ENCODE measurements around the gene LRRC4B.

Gene LRRC4B

DNA sequence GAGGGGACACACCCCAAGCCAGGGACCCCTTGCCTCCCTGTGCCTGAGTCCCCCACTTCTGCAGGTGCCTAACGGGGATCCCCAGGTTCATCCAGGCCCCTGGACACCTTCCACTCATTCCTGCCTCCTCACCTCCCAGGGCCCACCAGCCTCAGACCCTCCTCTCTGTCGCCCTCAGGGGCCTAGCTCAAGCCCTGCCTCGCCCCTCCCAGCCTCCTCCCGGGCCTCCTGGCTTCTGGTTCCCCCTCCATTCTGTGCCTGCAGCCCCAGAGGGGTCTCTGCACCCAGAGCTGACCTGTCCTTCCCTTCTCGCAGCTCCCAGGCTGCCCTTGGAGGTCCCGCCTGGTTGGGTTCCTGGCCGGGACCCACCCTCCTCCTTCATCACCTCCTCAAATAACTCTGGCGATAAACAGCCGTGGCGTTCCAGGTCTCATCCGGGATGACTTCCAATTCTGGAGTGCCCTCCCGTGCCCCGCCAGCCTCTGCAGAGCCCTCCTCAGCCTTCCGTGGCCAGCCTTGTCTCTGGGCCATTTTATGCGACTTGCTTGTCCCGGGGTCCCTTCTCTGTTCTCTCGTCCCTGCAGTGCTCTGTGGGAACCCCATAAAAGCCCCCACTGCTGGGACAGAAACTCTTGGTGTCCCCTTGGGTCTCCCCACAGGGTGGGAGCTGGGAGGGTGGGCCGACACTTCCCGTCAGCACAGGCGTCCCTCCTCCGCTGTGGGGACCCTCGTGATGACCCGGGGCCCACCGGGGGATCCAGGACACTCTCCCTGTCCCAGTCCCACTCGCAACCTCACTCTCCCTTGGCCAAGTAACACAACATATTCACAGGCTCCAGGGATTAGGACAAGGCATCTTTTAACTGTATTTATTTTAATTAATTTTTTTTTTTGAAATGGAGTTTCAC is 66.4 kb downstream of the LRRC4B start:
- peak; percentile 76 for DNase-seq

DNA sequence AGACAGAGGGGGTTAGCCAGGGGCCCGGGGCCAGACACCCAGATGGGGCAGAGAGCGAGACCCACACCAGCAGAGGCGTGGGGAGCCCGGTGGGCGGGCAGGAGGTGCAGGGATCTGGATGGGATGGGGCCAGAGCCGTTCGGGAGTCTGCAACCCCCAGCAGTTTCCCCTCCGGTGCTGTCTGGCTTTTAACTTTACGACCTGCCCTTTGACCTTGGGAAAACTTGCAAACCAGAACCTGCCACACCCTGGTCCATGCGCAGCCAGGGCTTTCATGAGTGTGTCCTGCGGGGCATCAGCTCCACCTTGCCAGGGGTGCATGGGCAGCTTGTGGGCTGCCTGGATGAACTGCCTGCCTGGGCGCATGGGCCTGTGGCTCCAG is 67.1 kb downstream of the LRRC4B start:
- no peak for DNase-seq

DNA sequence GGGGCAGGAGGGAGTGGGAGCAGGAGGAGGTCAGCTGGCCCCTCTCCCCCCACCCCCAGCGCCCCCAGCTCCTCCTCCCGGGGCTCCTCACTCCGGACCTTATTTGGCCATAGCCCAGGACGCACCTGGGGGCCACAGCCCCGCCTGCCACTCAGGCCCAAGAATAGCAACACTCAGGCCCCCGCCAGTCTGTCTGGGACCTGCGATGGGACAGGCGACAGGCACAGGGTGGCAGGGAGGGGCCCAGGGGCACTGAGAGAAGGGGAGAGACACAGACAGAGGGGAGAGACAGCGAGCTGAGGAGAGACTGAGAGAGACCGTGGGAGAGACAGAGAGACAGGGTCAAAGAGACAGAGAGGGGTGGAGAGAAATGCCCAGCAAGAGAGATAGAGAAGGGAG is 67.5 kb downstream of the LRRC4B start:
- no peak for DNase-seq

DNA sequence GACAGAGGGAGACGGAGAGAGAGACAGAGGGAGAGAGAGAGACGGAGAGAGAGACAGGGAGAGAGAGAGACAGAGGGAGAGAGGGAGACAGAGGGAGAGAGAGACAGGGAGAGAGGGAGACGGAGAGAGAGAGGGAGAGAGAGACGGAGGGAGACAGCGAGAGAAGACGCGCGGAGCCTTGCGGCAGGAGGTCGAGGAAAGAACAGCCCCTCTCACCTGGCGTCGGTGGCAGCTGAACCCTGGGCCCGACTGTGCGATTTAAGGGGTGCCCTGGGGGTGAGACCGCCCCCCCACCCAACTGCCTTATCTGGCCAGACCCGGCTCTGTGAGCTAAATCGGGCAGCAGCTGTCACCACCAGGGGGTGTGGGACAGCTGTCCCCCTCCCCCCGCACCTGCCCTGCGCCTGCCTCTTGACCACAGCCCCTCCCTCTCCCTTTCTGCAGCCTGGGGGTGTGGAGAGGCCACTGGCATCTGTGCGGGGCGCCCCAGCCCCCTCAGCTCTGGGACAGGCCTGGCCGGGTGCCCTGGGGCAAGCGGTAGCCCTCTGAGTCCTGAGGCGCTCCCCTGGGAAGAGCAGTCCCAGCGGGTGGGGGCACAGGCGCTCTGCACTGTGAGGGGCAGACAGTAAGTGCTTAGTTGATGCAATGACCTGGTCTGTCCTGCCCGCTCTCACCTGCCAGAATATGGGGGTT is 68.0 kb downstream of the LRRC4B start:
- DNase-seq, result peak; percentile 29

DNA sequence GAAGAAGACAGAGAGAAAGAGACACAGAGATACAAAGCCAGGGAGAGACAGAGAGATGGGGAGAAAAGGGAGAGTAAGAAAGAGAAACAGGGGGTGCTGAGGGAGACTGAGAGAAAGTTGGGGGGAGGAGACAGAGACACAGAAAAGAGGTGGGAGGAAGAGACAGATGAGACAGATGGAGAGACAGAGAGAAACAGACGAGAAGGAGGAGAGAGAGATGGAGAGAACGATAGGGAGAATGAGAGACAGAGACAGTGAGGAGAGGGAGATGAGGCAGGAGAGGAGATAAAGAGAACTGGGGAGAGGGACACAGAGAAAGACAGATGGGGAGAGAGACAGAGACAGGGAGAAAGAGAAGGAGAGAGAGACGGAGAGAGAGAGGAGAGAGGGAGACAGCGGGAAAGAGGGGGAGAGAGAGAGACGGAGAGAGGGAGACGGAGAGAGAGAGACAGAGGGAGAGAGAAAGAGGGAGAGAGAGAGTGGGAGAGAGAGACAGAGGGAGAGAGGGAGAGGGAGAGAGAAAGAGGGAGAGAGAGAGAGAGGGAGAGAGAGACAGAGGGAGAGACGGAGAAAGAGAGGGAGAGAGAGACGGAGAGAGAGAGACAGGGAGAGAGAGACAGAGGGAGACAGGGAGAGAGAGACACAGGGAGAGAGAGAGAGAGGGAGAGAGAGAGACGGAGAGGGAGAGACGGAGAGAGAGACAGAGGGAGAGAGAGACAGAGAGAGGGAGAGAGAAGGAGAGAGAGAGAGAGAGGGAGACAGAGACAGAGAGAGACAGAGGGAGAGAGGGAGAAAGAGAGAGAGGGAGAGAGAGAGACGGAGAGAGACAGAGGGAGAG is 69.8 kb downstream of the LRRC4B start:
- DNase-seq, result no peak

DNA sequence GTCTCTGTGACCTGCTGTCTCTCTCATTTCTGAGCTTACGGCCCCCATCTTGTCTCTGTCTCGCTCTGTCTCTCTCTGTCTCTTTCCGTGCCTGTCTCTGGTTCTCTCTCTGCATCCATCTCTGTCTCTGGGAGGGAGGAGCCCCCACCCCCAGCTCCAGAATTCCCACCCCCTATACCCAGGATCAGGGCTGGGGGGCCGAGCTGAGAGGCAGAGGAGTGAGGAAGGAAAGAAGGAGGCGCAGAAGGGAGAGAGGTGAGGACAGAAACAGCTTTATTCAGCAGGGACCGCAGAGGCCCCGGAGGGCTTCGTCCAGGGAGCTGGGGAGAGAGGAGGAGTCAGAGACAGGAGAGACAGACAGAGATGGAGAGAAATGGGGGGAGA is 71.2 kb downstream of the LRRC4B start:
- no peak for DNase-seq

DNA sequence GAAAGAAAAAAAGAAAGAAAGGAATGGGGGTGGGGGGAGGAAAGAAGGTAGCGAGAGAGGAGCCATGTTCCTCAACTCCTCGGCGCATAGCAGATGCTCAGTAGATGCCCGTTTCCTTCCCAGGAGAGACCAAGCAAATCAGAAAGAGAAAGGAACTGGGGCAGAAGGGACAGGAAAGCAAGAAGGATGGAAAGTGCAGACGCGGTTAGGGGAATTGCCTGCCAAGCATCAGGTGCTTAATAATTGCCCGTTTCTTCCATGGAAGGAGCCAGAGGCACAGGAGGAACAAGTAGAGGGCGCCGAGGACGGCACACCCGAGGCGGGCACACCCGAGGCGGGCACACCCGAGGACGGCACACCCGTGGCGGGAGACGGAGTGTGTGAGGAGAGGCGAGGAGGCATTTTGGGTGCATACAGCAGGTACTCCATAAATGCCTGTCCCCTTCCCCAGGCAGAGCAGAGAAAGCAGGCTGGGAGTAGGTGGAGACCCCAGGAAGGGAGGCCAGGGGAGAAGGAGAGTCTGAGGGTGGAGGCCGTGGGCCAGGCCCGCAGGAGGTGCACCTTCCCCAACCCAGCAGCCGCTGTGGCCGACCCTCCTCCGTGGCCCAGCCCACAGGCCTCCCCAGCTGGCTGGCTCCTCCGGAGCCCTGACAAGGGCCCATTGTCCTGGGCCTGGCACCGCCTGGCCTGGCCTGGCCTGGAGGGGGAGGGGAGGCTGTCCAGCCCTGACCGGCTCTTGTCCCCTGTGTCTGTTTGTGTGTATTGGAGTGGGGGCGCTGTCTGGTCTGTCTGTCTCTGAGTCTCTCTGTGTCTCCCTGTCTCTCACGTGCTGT is 71.8 kb downstream of the LRRC4B start:
- no peak for DNase-seq

GRCh38 chr19:50495020-50495531 is 73.2 kb downstream of the LRRC4B start:
- DNase-seq, result no peak

- DNase-seq, result no peak
These were observed 73.8 kb downstream of the LRRC4B start for GRCh38 chr19:50494186-50495019.

- no peak for DNase-seq
These were observed 75.1 kb downstream of the LRRC4B start for GRCh38 chr19:50493171-50493570.

GRCh38 chr19:50492303-50493052 is 75.8 kb downstream of the LRRC4B start:
- no peak for DNase-seq

- no peak for DNase-seq
These were observed 77.2 kb downstream of the LRRC4B start for GRCh38 chr19:50490991-50491472.

GRCh38 chr19:50490411-50490811 is 77.8 kb downstream of the LRRC4B start:
- DNase-seq, result no peak

- DNase-seq, result no peak
These were observed 78.7 kb downstream of the LRRC4B start for GRCh38 chr19:50489461-50490011.

DNA sequence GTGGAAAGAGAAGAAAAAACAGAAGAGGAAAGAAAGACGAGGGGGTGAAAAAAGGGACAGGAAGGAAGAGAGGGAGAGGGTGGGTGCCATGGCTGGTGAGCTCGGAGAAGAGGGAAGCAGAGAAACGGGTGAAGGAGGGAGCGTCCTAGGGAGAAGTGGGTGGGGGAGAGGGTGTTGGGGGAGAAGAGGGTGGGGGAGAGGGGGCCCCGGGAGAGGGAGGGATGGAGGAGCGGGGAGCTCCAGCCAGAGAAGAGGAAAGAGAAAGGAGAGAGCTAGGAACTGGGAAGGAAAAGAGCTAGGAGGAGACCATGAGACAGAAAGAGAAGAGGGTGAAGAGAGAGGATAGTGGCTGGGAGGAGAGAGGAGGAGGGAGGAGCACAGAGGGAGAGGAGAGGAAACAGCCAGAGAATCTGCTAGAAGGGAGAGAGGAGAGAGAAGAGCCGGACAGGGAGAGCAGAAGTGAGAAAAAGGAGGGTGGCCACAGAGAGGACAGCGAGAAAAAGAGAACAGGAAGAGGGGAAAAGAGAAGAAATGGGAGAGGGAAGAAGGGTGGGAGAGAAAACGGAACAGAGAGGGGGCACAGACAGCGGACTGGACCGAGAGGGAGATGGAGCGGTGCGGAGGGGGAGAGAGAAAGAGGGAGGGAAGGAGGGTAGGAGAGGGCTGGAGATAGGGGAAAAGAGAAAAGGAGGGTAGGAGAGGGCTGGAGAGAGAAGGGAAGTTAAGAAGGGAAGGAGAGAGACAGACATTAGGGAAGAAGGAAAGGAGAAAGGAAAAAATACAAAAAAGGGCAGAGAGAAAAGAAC is 79.6 kb downstream of the LRRC4B start:
- DNase-seq, result no peak

DNA sequence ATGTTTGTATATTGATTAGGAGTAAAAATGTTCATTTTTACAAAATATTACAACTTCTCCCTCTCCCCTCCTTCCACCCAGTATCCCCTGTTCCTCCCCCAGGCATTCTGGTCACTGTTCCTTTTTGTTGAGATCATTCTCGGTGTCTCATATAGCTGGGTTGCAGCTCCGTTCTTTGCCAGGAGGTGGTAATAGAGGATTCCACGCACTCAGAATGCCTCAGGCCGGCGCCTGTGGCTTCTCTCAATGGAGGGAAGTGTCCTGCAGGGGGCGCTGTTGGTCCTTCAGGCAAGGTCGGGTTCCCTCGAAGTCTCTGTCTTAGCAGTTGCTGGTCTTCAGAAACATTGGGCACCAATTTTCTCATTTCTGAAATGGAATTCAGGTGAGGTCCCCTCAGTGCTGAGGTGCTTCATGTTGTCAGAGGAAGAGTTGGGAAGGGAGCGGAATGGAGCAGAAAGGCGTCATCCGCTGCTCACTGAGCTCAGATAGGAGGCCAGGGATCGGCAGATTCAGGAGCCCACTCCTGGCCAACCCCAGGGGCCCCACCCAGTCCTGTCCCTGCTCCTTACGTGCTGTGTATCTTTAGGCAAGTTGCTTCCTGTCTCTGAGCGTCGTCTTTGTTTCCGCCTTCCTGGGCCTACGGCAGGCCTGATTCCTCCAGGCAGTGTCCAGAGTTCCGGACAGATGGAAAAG is 81.3 kb downstream of the LRRC4B start:
- no peak for DNase-seq

- DNase-seq, result no peak
These were observed 82.8 kb downstream of the LRRC4B start for GRCh38 chr19:50485284-50485955.

DNA sequence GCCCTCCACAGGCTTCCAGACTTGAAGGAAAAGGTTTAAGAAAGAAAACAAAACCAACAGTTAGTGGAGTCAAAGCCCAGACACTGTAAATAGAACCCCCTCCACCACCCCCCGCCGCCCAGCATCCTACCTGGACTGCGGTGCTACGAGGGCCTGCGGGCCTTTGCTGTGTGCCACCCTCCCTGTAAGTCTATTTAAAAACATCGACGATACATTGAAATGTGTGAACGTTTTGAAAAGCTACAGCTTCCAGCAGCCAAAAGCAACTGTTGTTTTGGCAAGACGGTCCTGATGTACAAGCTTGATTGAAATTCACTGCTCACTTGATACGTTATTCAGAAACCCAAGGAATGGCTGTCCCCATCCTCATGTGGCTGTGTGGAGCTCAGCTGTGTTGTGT is 85.3 kb downstream of the LRRC4B start:
- no peak for DNase-seq

Data from DMS79 treated with DMSO at 0.1 percent for 48 hours (cell line).